ENCODE data around the gene TGM2. TPM values are rescaled to one million over a fixed set of nuclear protein-coding genes. Genes with fewer than 3 reads are reported as not detected.

The TGM2 gene
- total and polyA plus RNA-seq, 2 donors (not counting 1 experiment from before 2014, with no cell fraction given) = 2.4 to 60.8 TPM

DNA sequence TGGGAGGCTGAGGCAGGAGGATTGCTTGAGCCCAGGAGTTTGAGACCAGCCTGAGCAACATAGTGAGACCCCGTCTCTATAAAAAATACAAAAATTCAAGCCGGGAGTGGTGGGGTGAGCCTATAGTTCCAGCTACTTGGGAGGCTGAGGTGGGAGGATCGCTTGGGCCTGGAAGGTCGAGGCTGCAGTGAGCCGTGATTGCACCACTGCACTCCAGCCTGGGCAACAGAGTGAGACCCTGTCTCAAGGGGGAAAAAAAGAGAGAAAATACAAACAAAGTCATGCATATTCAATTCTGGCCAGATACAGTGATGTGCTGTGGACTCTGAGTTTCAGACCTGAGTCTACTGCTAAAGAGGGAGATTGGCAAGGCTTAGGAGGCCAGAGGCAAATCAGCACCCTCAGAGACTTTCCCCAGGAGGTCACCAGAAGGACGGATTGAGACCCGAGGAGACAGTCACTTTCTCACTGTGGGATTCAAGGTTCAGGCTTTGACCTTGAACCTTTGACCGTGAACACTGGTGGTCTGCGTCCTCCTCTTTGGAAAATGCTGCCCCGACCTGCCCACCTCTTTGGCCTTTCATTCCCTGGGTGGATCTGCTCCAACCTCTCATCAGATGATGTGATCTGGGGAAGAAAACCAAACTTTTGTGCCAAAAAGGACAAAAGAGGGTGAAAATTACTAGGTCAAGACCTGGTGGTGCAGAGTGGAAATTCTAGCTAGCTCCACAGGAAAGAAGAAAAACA lies 31.2 kb downstream of the TGM2 start:
- Mint-ChIP-seq H3K27me3 (no peaks in the 10 kb centered on the region), H3K27ac (no peak overlapping the region), H3K4me1 (no peaks in the 10 kb centered on the region), H3K9me3 (ENCODE audit: insufficient read depth) (no peaks in the 10 kb centered on the region), H3K4me3 (no peak overlapping the region)
- Histone ChIP-seq H3K9ac (ENCODE audit: low read length) (no peak overlapping the region), H3K79me2 (ENCODE audit: control insufficient read depth, insufficient read depth, low read length) (no peaks in the 10 kb centered on the region), H3K9me3 (ENCODE audit: control extremely low read depth in 1 of 3, control insufficient read depth in 2 of 3, insufficient read depth in 1 of 3, low read length in 2 of 3) (no peaks in the 10 kb centered on the region), H4K20me1 (ENCODE audit: control insufficient read depth, insufficient read depth, low read length, poor library complexity, severe bottlenecking) (no peaks in the 10 kb centered on the region), H3K4me3 (ENCODE audit: control extremely low read depth in 1 of 5, extremely low read depth in 1 of 5, insufficient read depth in 1 of 5, low read depth in 2 of 5, low read length in 4 of 5) (no peak overlapping the region), H3K36me3 (replicated peaks in 1 of 2; ENCODE audit: control extremely low read depth in 1 of 2, control insufficient read depth in 1 of 2, extremely low read depth in 1 of 2, insufficient read depth in 2 of 2, low read length in 1 of 2) (no peaks in the 10 kb centered on the region), H3K4me1 (ENCODE audit: control insufficient read depth in 2 of 2, insufficient read depth in 2 of 2, low read length in 2 of 2) (no peaks in the 10 kb centered on the region), H2AFZ (ENCODE audit: insufficient read depth, low read depth, low read length, poor library complexity, severe bottlenecking) (no peak overlapping the region), H3K27ac (ENCODE audit: low read length in 2 of 2) (no peak overlapping the region), H3K4me2 (replicated peaks; ENCODE audit: low read depth, low read length, poor library complexity, severe bottlenecking) (no peak overlapping the region), H3K27me3 (replicated peaks in 1 of 4; ENCODE audit: control extremely low read depth in 1 of 4, control insufficient read depth in 3 of 4, insufficient read depth in 4 of 4, low read length in 3 of 4) (no peaks in the 10 kb centered on the region)
- WGBS (ENCODE audit: insufficient coverage) = 95% methylated on average over 4 of the region's 10 CpGs
- ATAC-seq (ENCODE audit: low read depth) (no peak), DNase-seq (no peak)
- intact Hi-C loops (cut with micrococcal nuclease) = no loop called here
- TF ChIP-seq EZH2 (IDR thresholded peaks at IDR 0.05; ENCODE audit: borderline replicate concordance, insufficient read depth, low read depth, low read length, poor library complexity, severe bottlenecking) = no peak
- TF ChIP-seq, protein P1, sequence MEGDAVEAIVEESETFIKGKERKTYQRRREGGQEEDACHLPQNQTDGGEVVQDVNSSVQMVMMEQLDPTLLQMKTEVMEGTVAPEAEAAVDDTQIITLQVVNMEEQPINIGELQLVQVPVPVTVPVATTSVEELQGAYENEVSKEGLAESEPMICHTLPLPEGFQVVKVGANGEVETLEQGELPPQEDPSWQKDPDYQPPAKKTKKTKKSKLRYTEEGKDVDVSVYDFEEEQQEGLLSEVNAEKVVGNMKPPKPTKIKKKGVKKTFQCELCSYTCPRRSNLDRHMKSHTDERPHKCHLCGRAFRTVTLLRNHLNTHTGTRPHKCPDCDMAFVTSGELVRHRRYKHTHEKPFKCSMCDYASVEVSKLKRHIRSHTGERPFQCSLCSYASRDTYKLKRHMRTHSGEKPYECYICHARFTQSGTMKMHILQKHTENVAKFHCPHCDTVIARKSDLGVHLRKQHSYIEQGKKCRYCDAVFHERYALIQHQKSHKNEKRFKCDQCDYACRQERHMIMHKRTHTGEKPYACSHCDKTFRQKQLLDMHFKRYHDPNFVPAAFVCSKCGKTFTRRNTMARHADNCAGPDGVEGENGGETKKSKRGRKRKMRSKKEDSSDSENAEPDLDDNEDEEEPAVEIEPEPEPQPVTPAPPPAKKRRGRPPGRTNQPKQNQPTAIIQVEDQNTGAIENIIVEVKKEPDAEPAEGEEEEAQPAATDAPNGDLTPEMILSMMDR (IDR thresholded peaks at IDR 0.05) = no peak
- ChIA-PET CTCF (interaction anchor here (1.0 kb wide), 1 partner anchor 60 kb away, joined by 3 read pairs; no protein-coding TSS in a partner anchor), POLR2A (no interaction called here)

DNA sequence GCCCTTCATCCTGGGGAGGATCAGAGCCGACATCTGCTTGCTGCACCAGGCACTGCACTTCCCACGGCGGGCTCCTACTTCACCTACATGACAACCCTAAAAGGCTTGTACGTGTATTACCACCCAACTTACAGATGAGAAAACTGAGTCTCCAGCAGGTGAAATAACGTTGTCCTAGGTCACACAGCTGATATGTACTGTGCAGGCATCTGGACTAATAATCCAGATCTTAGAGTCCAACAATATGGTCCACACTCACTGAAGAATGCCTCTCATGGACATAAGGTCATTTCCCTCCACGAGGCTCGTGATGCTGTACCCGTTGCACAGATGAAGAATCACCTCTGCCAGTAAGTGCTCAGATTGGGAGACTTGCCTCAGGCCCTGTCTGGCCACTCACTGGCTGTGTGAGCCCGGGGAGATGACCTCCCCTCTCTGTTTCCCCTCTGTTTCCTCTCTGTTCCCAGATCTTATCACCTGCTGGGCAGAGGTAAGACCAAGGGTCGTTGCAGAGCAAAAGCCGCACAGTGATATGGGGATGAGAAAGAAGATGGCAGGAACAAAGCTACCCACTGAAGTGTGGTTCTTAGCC lies 32.1 kb downstream of the TGM2 start:
- no peaks in the 10 kb centered on the region for H3K9me3 Mint-ChIP-seq (ENCODE audit: insufficient read depth)
- H3K27ac ChIP-seq (ENCODE audit: low read length in 2 of 2) = no peak overlapping the region
- no peaks in the 10 kb centered on the region for H3K4me1 ChIP-seq (ENCODE audit: control insufficient read depth in 2 of 2, insufficient read depth in 2 of 2, low read length in 2 of 2)
- H3K4me3 Mint-ChIP-seq = no peak overlapping the region
- no peak overlapping the region for H3K4me2 ChIP-seq (replicated peaks; ENCODE audit: low read depth, low read length, poor library complexity, severe bottlenecking)
- H2AFZ ChIP-seq (ENCODE audit: insufficient read depth, low read depth, low read length, poor library complexity, severe bottlenecking) = no peak overlapping the region
- no peak for DNase-seq
- no peaks in the 10 kb centered on the region for H3K79me2 ChIP-seq (ENCODE audit: control insufficient read depth, insufficient read depth, low read length)
- H3K9me3 ChIP-seq (ENCODE audit: control extremely low read depth in 1 of 3, control insufficient read depth in 2 of 3, insufficient read depth in 1 of 3, low read length in 2 of 3) = no peaks in the 10 kb centered on the region
- no peaks in the 10 kb centered on the region for H3K27me3 ChIP-seq (replicated peaks in 1 of 4; ENCODE audit: control extremely low read depth in 1 of 4, control insufficient read depth in 3 of 4, insufficient read depth in 4 of 4, low read length in 3 of 4)
- 96% methylated on average over 10 of the region's 11 CpGs for WGBS (ENCODE audit: insufficient coverage)
- ChIA-PET POLR2A (no interaction called here), CTCF (no interaction called here)
- TF ChIP-seq, protein P1 (IDR thresholded peaks at IDR 0.05) = no peak
- no peak for TF ChIP-seq EZH2 (IDR thresholded peaks at IDR 0.05; ENCODE audit: borderline replicate concordance, insufficient read depth, low read depth, low read length, poor library complexity, severe bottlenecking)
- no peaks in the 10 kb centered on the region for H3K27me3 Mint-ChIP-seq
- H3K27ac Mint-ChIP-seq = no peak overlapping the region
- intact Hi-C loops (cut with micrococcal nuclease) = no loop called here
- H3K4me1 Mint-ChIP-seq = no peaks in the 10 kb centered on the region
- no peak overlapping the region for H3K9ac ChIP-seq (ENCODE audit: low read length)
- no peaks in the 10 kb centered on the region for H3K36me3 ChIP-seq (replicated peaks in 1 of 2; ENCODE audit: control extremely low read depth in 1 of 2, control insufficient read depth in 1 of 2, extremely low read depth in 1 of 2, insufficient read depth in 2 of 2, low read length in 1 of 2)
- no peak for ATAC-seq (ENCODE audit: low read depth)
- H4K20me1 ChIP-seq (ENCODE audit: control insufficient read depth, insufficient read depth, low read length, poor library complexity, severe bottlenecking) = no peaks in the 10 kb centered on the region
- no peak overlapping the region for H3K4me3 ChIP-seq (ENCODE audit: control extremely low read depth in 1 of 5, extremely low read depth in 1 of 5, insufficient read depth in 1 of 5, low read depth in 2 of 5, low read length in 4 of 5)
